GM18909 (cell line): ENCODE data around the gene DDX39B.
"Not testable (repeated sequence)": the region's sequence is repeated elsewhere in the genome, so short reads cannot be mapped to it uniquely, and the experiment has no call there.

Experiments used
- ATAC-seq: cut with Tn5 transposase; IDR thresholded peaks from one replicate; pipeline ENCODE4 v1.9.1; 2021; ENCODE audit warnings: mild to moderate bottlenecking; ENCODE audit not compliant: unreplicated experiment, poor library complexity

DDX39B gene

GRCh38 chr6:31531162-31531561 lies 10.6 kb downstream of the DDX39B start:
- ATAC-seq: no peak

- no peak for ATAC-seq
Measured at GRCh38 chr6:31530659-31531058, 11.1 kb downstream of the DDX39B start.

DNA sequence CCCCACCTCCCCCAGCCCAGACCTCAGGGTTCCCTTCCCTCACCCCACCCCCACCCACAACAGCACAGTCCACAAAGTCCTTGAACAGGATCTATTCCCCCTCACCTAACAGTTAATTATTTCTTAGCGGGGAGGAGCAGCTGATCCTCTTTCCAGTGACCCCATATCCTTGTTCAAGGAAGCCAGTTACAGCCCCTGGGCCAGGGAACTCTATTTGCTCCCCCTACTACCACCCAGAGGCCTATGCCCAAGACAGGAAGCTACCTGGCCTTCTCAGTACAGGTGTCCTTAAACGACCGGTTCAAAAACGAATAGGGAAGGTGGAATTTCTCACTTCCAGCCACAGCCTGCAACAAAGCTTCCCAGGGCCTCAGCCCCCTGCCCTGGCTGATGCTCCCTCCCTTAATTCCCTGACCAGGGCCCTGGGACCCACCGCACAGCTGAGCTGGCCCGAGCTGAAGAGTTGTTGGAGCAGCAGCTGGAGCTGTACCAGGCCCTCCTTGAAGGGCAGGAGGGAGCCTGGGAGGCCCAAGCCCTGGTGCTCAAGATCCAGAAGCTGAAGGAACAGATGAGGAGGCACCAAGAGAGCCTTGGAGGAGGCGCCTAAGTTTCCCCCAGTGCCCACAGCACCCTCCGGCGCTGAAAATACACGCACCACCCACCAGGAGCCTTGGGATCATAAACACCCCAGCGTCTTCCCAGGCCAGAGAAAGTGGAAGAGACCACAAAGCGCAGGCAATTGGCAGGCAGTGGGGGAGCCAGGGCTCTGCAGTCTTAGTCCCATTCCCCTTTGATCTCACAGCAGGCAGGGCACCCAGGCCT lies 12.3 kb downstream of the DDX39B start:
- ATAC-seq: no peak

GRCh38 chr6:31528821-31529328 lies 12.9 kb downstream of the DDX39B start, which contains the start of gene MCCD1:
MCCD1 (plus strand) TSS chr6:31528962; CDS start chr6:31529015, 53 bp downstream.
- no peak for ATAC-seq

- no peak for ATAC-seq
Measured at GRCh38 chr6:31528307-31528777, 13.5 kb downstream of the DDX39B start.

- ATAC-seq: no peak
Measured at GRCh38 chr6:31525932-31526591, 15.7 kb downstream of the DDX39B start.

DNA sequence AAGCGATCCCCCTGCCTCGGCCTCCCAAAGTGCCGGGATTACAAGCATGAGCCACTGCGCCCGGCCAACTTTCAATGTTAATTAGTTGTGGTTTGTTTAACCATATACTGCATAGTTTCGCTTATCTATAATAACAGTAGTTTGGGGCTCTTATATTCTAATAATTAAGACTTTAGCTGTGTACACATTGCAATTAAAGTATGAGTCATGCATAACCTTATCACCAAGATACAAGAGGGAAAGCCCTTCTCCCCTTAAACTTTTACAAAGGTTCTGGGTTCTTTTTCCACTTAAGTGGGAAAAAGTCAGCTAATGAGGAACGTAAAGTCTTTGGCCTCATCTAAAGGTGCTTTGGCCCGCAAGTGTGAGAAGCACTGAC lies 16.3 kb downstream of the DDX39B start:
- ATAC-seq: no peak

GRCh38 chr6:31521835-31522234 lies 20.0 kb downstream of the DDX39B start:
- no peak for ATAC-seq

GRCh38 chr6:31513456-31514165 lies 28.2 kb downstream of the DDX39B start:
- ATAC-seq: no peak

DNA sequence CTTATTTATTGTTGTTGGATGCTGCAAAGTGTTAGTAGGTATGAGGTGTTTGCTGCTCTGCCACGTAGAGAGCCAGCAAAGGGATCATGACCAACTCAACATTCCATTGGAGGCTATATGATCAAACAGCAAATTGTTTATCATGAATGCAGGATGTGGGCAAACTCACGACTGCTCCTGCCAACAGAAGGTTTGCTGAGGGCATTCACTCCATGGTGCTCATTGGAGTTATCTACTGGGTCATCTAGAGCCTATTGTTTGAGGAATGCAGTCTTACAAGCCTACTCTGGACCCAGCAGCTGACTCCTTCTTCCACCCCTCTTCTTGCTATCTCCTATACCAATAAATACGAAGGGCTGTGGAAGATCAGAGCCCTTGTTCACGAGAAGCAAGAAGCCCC lies 31.8 kb downstream of the DDX39B start:
- ATAC-seq: no peak

GRCh38 chr6:31509036-31509435 lies 32.8 kb downstream of the DDX39B start:
- ATAC-seq: not testable (repeated sequence)

DNA sequence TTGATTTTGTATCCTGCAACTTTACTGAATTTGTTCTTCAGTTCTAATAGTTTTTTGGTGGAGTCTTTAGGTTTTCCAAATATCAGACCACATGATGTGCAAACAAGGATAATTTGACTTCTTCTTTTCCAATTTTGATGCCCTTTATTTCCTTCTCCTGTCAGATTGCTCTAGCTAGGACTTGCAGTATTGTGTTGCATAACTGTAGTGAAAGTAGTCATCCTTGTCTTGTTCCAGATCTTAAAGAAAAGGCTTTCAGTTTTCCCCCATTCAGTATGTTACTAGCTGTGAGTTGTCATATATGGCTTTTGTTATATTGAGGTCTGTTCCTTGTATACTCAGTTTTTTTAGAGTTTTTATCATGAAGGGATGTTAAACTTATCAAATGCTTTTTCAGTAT lies 39.2 kb downstream of the DDX39B start:
- no peak for ATAC-seq

GRCh38 chr6:31499648-31500047 lies 42.2 kb downstream of the DDX39B start:
- ATAC-seq: not testable (repeated sequence)

DNA sequence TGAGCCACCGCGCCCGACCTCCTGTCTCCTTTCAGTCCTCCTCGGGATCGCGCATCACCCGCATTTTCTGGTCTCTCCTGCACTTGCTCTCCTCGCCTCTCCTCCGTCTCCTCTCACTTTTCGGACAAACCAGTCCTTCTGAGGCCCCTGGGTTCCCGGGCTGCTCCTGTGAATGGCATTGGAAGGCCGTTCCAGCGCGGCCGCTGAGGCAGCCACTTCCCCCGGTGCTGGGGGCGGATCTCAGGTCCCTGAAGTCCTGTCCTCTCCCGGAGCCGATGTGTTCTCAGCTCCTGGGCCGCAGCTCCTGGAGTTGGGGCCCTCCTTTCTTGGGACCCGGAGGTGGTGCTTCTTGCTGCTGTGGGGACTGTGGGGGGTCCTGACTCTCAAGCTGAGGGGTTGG lies 43.1 kb downstream of the DDX39B start:
- ATAC-seq: no peak

GRCh38 chr6:31497531-31498476 lies 44.0 kb downstream of the DDX39B start, which contains the start of gene MICB:
MICB (plus strand) TSS chr6:31498145; CDS start chr6:31498194, 49 bp downstream.
- ATAC-seq: peak; percentile 52

DNA sequence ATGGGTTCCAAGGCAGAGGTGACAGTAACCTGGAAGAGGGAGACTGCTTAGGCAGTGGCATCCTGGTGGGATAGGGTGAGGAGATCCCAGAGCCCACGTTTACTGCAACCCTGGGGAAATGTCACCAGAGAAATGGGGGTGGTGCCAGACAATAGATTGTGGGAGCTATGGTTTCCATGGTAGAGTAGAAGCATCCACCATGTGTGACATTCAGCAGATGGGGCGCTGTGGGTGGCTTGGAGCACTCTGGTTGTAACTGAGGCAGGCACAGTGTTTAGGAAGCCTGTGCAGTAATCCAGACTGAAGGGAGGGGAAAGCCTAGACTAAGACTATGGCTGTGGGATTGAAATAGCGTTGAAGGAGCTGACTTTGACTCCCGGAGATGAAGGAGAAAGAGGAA lies 45.0 kb downstream of the DDX39B start:
- ATAC-seq: not testable (repeated sequence)

GRCh38 chr6:31495580-31495979 lies 46.2 kb downstream of the DDX39B start:
- ATAC-seq: no peak

GRCh38 chr6:31493875-31494694 lies 47.7 kb downstream of the DDX39B start:
- ATAC-seq: peak; percentile 48

DNA sequence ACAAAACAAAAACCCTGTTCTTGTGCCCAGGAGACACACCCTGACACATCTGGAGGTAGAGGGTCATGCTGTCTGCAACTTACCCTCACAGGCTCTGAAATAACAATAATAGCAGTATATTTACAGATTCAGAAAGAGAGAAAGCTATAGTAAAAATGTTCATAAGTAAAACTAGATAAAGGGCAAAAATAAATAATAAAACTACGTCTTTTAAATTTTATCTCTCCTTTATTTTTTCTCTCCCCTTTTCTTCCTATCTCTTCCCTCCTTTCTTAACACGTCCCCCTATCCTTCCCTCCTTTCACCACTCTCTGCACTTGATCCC lies 48.3 kb downstream of the DDX39B start:
- not testable (repeated sequence) for ATAC-seq
